MCF 10A (cell line): ENCODE results near the gene ILDR1. TPM values are rescaled to one million over a fixed set of nuclear protein-coding genes. Genes with fewer than 3 reads are reported as not detected.

Experiments used
- BruUV-seq: library from RNA; stranded (reverse); fragments of 400-500 nt; replicated peaks from 2 replicates; lab custom pipeline; 2021; lab: Mats Ljungman, UMichigan
- CTCF ChIA-PET: fragments of 300-600 bp; sonication (Branson Sonifier 250); formaldehyde crosslinking; extraction: SDS; loops from one replicate; lab custom pipeline; 2021; ENCODE audit warnings: antibody characterized with exemption, inconsistent platforms; lab: Yijun Ruan, JAX
- POLR2A ChIA-PET: fragments of 300-600, 350-650 bp; sonication (Branson Sonifier 250); formaldehyde crosslinking; extraction: SDS; loops from one replicate; lab custom pipeline; 2020; ENCODE audit warnings: antibody characterized with exemption, inconsistent platforms; lab: Yijun Ruan, JAX
- DNase-seq: peaks from one replicate; pipeline ENCODE4 v3.0.0-alpha.2; 2018; ENCODE audit not compliant: unreplicated experiment
- H3K27ac Mint-ChIP-seq: one replicate; pipeline ENCODE4 v1.8.0; 2022; ENCODE audit warnings: mild to moderate bottlenecking, low read depth, mixed read lengths; ENCODE audit not compliant: unreplicated experiment
- H3K27me3 Mint-ChIP-seq: one replicate; pipeline ENCODE4 v1.8.0; 2022; ENCODE audit warnings: mixed read lengths; ENCODE audit not compliant: insufficient read depth, unreplicated experiment
- H3K36me3 Mint-ChIP-seq: one replicate; pipeline ENCODE4 v1.8.0; 2022; ENCODE audit warnings: mild to moderate bottlenecking, moderate library complexity, mixed read lengths; ENCODE audit not compliant: insufficient read depth, unreplicated experiment
- H3K4me1 Mint-ChIP-seq: one replicate; pipeline ENCODE4 v1.8.0; 2022; ENCODE audit warnings: mixed read lengths; ENCODE audit not compliant: insufficient read depth, unreplicated experiment
- H3K4me3 Mint-ChIP-seq: one replicate; pipeline ENCODE4 v1.8.0; 2022; ENCODE audit warnings: mild to moderate bottlenecking, moderate library complexity, mixed read lengths; ENCODE audit not compliant: unreplicated experiment
- H3K9me3 Mint-ChIP-seq: one replicate; pipeline ENCODE4 v1.8.0; 2022; ENCODE audit warnings: mixed read lengths; ENCODE audit not compliant: unreplicated experiment
- CTCF ChIP-seq: fragments of 200-600 bp; IDR thresholded peaks from one replicate; pipeline ENCODE4 v1.8.0; 2022; ENCODE audit warnings: antibody characterized with exemption, mild to moderate bottlenecking; ENCODE audit not compliant: unreplicated experiment
- intact Hi-C: fragments of 100-400 bp; cut with micrococcal nuclease; formaldehyde crosslinking; loops from 2 replicates; pipeline ENCODE4 v1.14.1; 2022
- total RNA-seq: library from RNA; stranded (reverse); gene quantifications from 2 replicates; pipeline ENCODE4 v1.2.3, GENCODE V29; 2022

The ILDR1 gene
- total RNA-seq, 1 experiment from 2014 or later: 0.23 TPM

GRCh38 chr3:121989943-121990342 lies 32.1 kb downstream of the ILDR1 start:
- H3K36me3 Mint-ChIP-seq: no peaks in the 10 kb centered on the region
- no peaks in the 10 kb centered on the region for H3K9me3 Mint-ChIP-seq
- intact Hi-C loops: no loop called here
- no peak overlapping the region for H3K27ac Mint-ChIP-seq
- no peaks in the 10 kb centered on the region for H3K27me3 Mint-ChIP-seq
- BruUV-seq: no TSS peak
- DNase-seq: no peak
- ChIA-PET CTCF (interaction anchor here (0.6 to 2.9 kb wide), 13 partner anchors 10 to 1077 kb away, joined by 3 to 14 read pairs (median 3); partner anchors contain the start of genes CD86, PDIA5 and POLQ), POLR2A (interaction anchor here (0.8 to 1.7 kb wide), 3 partner anchors 10 to 241 kb away, joined by 3 read pairs; partner anchors contain the start of gene GOLGB1)
- H3K4me1 Mint-ChIP-seq: no peaks in the 10 kb centered on the region
- H3K4me3 Mint-ChIP-seq: no peak overlapping the region
- TF ChIP-seq CTCF: no peak

- no peak overlapping the region for H3K4me3 Mint-ChIP-seq
- peaks cover 16% of the 10 kb centered on the region for H3K9me3 Mint-ChIP-seq
- no TSS peak for BruUV-seq
- no peaks in the 10 kb centered on the region for H3K36me3 Mint-ChIP-seq
- TF ChIP-seq CTCF: no peak
- ChIA-PET POLR2A (no interaction called here), CTCF (interaction anchor here (0.7 to 2.9 kb wide), 4 partner anchors 9 to 79 kb away, joined by 3 to 14 read pairs (median 3); no protein-coding TSS in a partner anchor)
- no peaks in the 10 kb centered on the region for H3K4me1 Mint-ChIP-seq
- DNase-seq: no peak
- H3K27ac Mint-ChIP-seq: peak overlapping the region; percentile 11
- intact Hi-C loops: no loop called here
- no peaks in the 10 kb centered on the region for H3K27me3 Mint-ChIP-seq
Measured at GRCh38 chr3:121988146-121988545, 33.9 kb downstream of the ILDR1 start.

GRCh38 chr3:121985846-121986245 lies 36.2 kb downstream of the ILDR1 start:
- Mint-ChIP-seq H3K27me3 (no peaks in the 10 kb centered on the region), H3K36me3 (no peaks in the 10 kb centered on the region), H3K4me3 (no peak overlapping the region), H3K27ac (no peak overlapping the region), H3K4me1 (no peaks in the 10 kb centered on the region), H3K9me3 (peaks cover 16% of the 10 kb centered on the region)
- TF ChIP-seq CTCF: no peak
- ChIA-PET CTCF (interaction anchor here (0.5 kb wide), 1 partner anchor 315 kb away, joined by 3 read pairs; no protein-coding TSS in a partner anchor), POLR2A (no interaction called here)
- BruUV-seq: no TSS peak
- DNase-seq: no peak
- intact Hi-C loops: no loop called here

GRCh38 chr3:121981473-121981872 lies 40.6 kb downstream of the ILDR1 start:
- peaks cover 16% of the 10 kb centered on the region for H3K9me3 Mint-ChIP-seq
- no peak for DNase-seq
- TF ChIP-seq CTCF: no peak
- no TSS peak for BruUV-seq
- H3K36me3 Mint-ChIP-seq: no peaks in the 10 kb centered on the region
- intact Hi-C loops: no loop called here
- POLR2A ChIA-PET: interaction anchor here (0.6 kb wide), 1 partner anchor 266 kb away, joined by 4 read pairs; no protein-coding TSS in a partner anchor
- H3K4me1 Mint-ChIP-seq: peaks cover 11% of the 10 kb centered on the region
- H3K4me3 Mint-ChIP-seq: no peak overlapping the region
- no peak overlapping the region for H3K27ac Mint-ChIP-seq
- H3K27me3 Mint-ChIP-seq: no peaks in the 10 kb centered on the region
- CTCF ChIA-PET: no interaction called here
